K562 (cell line): ENCODE results near the gene ALK.

Experiments
- ATF3 ChIP-seq, 2 experiments: fragments of 450-650 bp in 1 of 2; sonication (generic) in 1 of 2; formaldehyde crosslinking in 1 of 2; IDR thresholded peaks in 1 of 2; conservative IDR thresholded peaks in 1 of 2; 2 replicates each; pipeline versions ENCODE4 v1.6.1 to v1.8.1; 2016 to 2023; ENCODE audit warnings: mild to moderate bottlenecking in 2 of 2, moderate library complexity in 2 of 2, inconsistent platforms in 1 of 2, missing genetic modification reagents in 1 of 2
- CREM ChIP-seq: IDR thresholded peaks from 2 replicates; pipeline ENCODE4 v1.6.1; 2014; ENCODE audit warnings: antibody characterized with exemption, low read depth
- CTCF ChIP-seq, 3 experiments: IDR thresholded peaks in 2 of 3; conservative IDR thresholded peaks in 1 of 3; 2 replicates each; pipeline ENCODE4 v1.5.1; 2011 to 2012; ENCODE audit warnings: low read length in 3 of 3, mild to moderate bottlenecking in 3 of 3, control low read depth in 2 of 3, improper control_type of control experiment in 1 of 3, inconsistent platforms in 1 of 3, low read depth in 1 of 3, mixed read lengths in 1 of 3, moderate library complexity in 1 of 3; ENCODE audit not compliant: insufficient read depth in 2 of 3
- ELF4 ChIP-seq: fragments of 450-650 bp; formaldehyde crosslinking; IDR thresholded peaks from 2 replicates; pipeline ENCODE4 v1.4.0; 2022; ENCODE audit warnings: missing genetic modification characterization
- FOXK2 ChIP-seq, 2 experiments: fragments of 450-650 bp; IDR thresholded peaks in 1 of 2; conservative IDR thresholded peaks in 1 of 2; 2 replicates each; pipeline ENCODE4 v1.6.1; 2016; ENCODE audit warnings: low read depth in 2 of 2, mild to moderate bottlenecking in 1 of 2
- JUND ChIP-seq, 2 experiments: IDR thresholded peaks; 2 replicates in 1 of 2; 3 replicates in 1 of 2; pipeline ENCODE4 v1.6.1; 2011; ENCODE audit warnings: borderline replicate concordance in 2 of 2, low read depth in 2 of 2, low read length in 2 of 2, improper control_type of control experiment in 1 of 2, missing biosample characterization in 1 of 2, missing genetic modification characterization in 1 of 2, missing genetic modification reagents in 1 of 2
- MYC ChIP-seq, 2 experiments: fragments of 250-450 bp in 1 of 2; sonication (Bioruptor Pico) in 1 of 2; IDR thresholded peaks; 2 replicates each; pipeline versions ENCODE4 v1.5.1 to v1.6.1; 2012 to 2021; ENCODE audit warnings: low read depth in 2 of 2, borderline replicate concordance in 1 of 2, improper control_type of control experiment in 1 of 2, low read length in 1 of 2, mild to moderate bottlenecking in 1 of 2, moderate library complexity in 1 of 2
- POLR2A ChIP-seq: fragments of 450-650 bp; conservative IDR thresholded peaks from 2 replicates; pipeline ENCODE4 v1.6.1; 2016
- POLR2AphosphoS5 ChIP-seq: IDR thresholded peaks from 2 replicates; pipeline ENCODE4 v1.6.1; 2011; ENCODE audit warnings: mild to moderate bottlenecking, low read depth, low read length, moderate library complexity; ENCODE audit not compliant: control insufficient read depth, insufficient read depth
- SRF ChIP-seq, 2 experiments: fragments of 250-450, 450-650 bp in 1 of 2; sonication (Bioruptor Pico) in 1 of 2; sonication (generic) in 1 of 2; formaldehyde crosslinking; IDR thresholded peaks; 2 replicates each; pipeline versions ENCODE4 v1.5.0 to v1.5.1; 2020 to 2022; ENCODE audit warnings: mild to moderate bottlenecking in 1 of 2, missing genetic modification reagents in 1 of 2
- TCF7 ChIP-seq: sonication (generic); IDR thresholded peaks from 2 replicates; pipeline ENCODE4 v1.6.1; 2016; ENCODE audit warnings: antibody characterized with exemption, borderline replicate concordance
- YY1 ChIP-seq, 3 experiments: IDR thresholded peaks; 2 replicates each; pipeline ENCODE4 v1.6.1; 2011; ENCODE audit warnings: low read length in 2 of 3, mild to moderate bottlenecking in 2 of 3, moderate library complexity in 2 of 3, borderline replicate concordance in 1 of 3, control low read depth in 1 of 3, low read depth in 1 of 3; ENCODE audit not compliant: insufficient read depth in 3 of 3, insufficient replicate concordance in 2 of 3, control insufficient read depth in 1 of 3, insufficient read length in 1 of 3; ENCODE audit errors: extremely low read depth in 1 of 3

GRCh38 chr2:29949042-29949441, 27.7 kb upstream of the ALK start:
- TF ChIP-seq ATF3 (IDR thresholded peaks at IDR 0.05) (no peak), ATF3 (CRISPR knock-in tag; conservative IDR thresholded peaks at IDR 0.05) (no peak), YY1 (IDR thresholded peaks at IDR 0.05; ENCODE audit: borderline replicate concordance in 1 of 3, control insufficient read depth in 1 of 3, extremely low read depth in 1 of 3, insufficient read depth in 3 of 3, insufficient read length in 1 of 3, insufficient replicate concordance in 2 of 3, low read depth in 1 of 3, low read length in 2 of 3) (no peak), MYC (IDR thresholded peaks at IDR 0.05; ENCODE audit: low read depth, low read length) (no peak), MYC (CRISPR knock-in tag; IDR thresholded peaks at IDR 0.05; ENCODE audit: borderline replicate concordance, low read depth) (no peak), CTCF (IDR thresholded peaks at IDR 0.05 in 2 of 3, conservative IDR thresholded peaks at IDR 0.05 in 1 of 3; ENCODE audit: insufficient read depth in 2 of 3, low read depth in 1 of 3, low read length in 3 of 3) (no peak), FOXK2 (conservative IDR thresholded peaks at IDR 0.05 in 1 of 2, IDR thresholded peaks at IDR 0.05 in 1 of 2; ENCODE audit: low read depth in 2 of 2) (no peak), SRF (CRISPR knock-in tag; IDR thresholded peaks at IDR 0.05) (no peak), POLR2AphosphoS5 (no peak), CREM (no peak), TCF7 (no peak), JUND (IDR thresholded peaks at IDR 0.05; ENCODE audit: borderline replicate concordance, low read depth, low read length) (no peak), JUND (tag; IDR thresholded peaks at IDR 0.05; ENCODE audit: borderline replicate concordance, low read depth, low read length) (no peak), POLR2A (no peak), ELF4 (CRISPR knock-in tag) (no peak)
